Skin of body (tissue), 2 donors: ENCODE results near the gene EDNRB. TPM values are rescaled to one million over a fixed set of nuclear protein-coding genes. Genes with fewer than 3 reads are reported as not detected.

Experiments
- small RNA-seq: library from RNA; depleted of rRNA; stranded (forward); fragments of <200 nt; gene quantifications from one replicate; pipeline ENCODE3, GENCODE V24; 2014; ENCODE audit warnings: low replicate concordance
- total RNA-seq: library from RNA; depleted of rRNA; stranded (reverse); fragments of >200 nt; gene quantifications from one replicate; pipeline ENCODE4 v1.2.3, GENCODE V29; 2014

EDNRB gene
- total RNA-seq, 1 donor from 2014 or later, result 42.5 TPM

Small RNAs within 50 kb of the gene (small RNA-seq; reads per million reads assigned to genes)
- gene RN7SL810P, result not detected

Other genes with a start within 250 kb of the EDNRB start
- gene SLAIN1, start 221.1 kb downstream of the EDNRB start, total RNA-seq, result 7.4 TPM